Stimulated activated naive CD8-positive, alpha-beta T cell treated with anti-CD3 and anti-CD28 coated beads, Interleukin-15, amount 100 ng/mL, for 72 hours (primary cell): ENCODE results near the gene FAM47C.
"Not testable (repeated sequence)": the region's sequence is repeated elsewhere in the genome, so short reads cannot be mapped to it uniquely, and the experiment has no call there.

Source experiments
- ATAC-seq: fragments of 150-1000 bp; cut with Tn5 transposase; 2 replicates; pipeline ENCODE4 v1.10.0; 2021; ENCODE audit warnings: mild to moderate bottlenecking, moderate library complexity
- DNase-seq, 2 donors: peaks; one replicate each; pipeline ENCODE4 v3.0.0; 2021 to 2022
- H3K27ac Mint-ChIP-seq, 2 donors: one replicate each; pipeline ENCODE4 v1.8.0; 2022; ENCODE audit warnings: mild to moderate bottlenecking in 2 of 2, mixed read lengths in 2 of 2, moderate library complexity in 2 of 2
- H3K27me3 Mint-ChIP-seq: one replicate; pipeline ENCODE4 v1.8.0; 2022; ENCODE audit warnings: mixed read lengths
- H3K4me1 Mint-ChIP-seq: one replicate; pipeline ENCODE4 v1.8.0; 2022; ENCODE audit warnings: mild to moderate bottlenecking, mixed read lengths
- H3K4me3 Mint-ChIP-seq, 2 donors: one replicate each; pipeline ENCODE4 v1.8.0; 2022; ENCODE audit warnings: mild to moderate bottlenecking in 2 of 2, mixed read lengths in 2 of 2, moderate library complexity in 1 of 2
- H3K9me3 Mint-ChIP-seq, 2 donors: one replicate each; pipeline ENCODE4 v1.8.0; 2022; ENCODE audit warnings: mixed read lengths in 2 of 2

FAM47C gene

GRCh38 chrX:37008182-37008581, at the start of gene FAM47C:
TSS of gene FAM47C (plus strand) at chrX:37008366. CDS start at chrX:37008411, 45 bp downstream.
- H3K4me1 Mint-ChIP-seq, H3K9me3 Mint-ChIP-seq, ATAC-seq, H3K27me3 Mint-ChIP-seq, H3K4me3 Mint-ChIP-seq, DNase-seq, H3K27ac Mint-ChIP-seq: not testable (repeated sequence)

GRCh38 chrX:36961590-36961989, 46.6 kb upstream of the FAM47C start:
- ATAC-seq (no peak), DNase-seq (no peak)
- no peaks in the 10 kb centered on the region for H3K4me1 Mint-ChIP-seq
- peaks cover 18% of the 10 kb centered on the region for H3K27me3 Mint-ChIP-seq
- H3K9me3 Mint-ChIP-seq = no peaks in the 10 kb centered on the region
- peak overlapping the region in 1 of 2 donors; percentile 60 for H3K27ac Mint-ChIP-seq
- no peak overlapping the region for H3K4me3 Mint-ChIP-seq

- ATAC-seq (no peak), DNase-seq (no peak)
- Mint-ChIP-seq H3K27ac (no peak overlapping the region), H3K4me1 (no peaks in the 10 kb centered on the region), H3K4me3 (no peak overlapping the region), H3K9me3 (no peaks in the 10 kb centered on the region), H3K27me3 (peaks cover 8% of the 10 kb centered on the region)
These were observed 44.9 kb upstream of the FAM47C start for GRCh38 chrX:36963069-36963808.

- H3K4me1 Mint-ChIP-seq = no peaks in the 10 kb centered on the region
- DNase-seq = no peak
- no peak overlapping the region for H3K27ac Mint-ChIP-seq
- no peak for ATAC-seq
- H3K27me3 Mint-ChIP-seq = peaks cover 2% of the 10 kb centered on the region
- no peaks in the 10 kb centered on the region for H3K9me3 Mint-ChIP-seq
- H3K4me3 Mint-ChIP-seq = no peak overlapping the region
These were observed 44.3 kb upstream of the FAM47C start for GRCh38 chrX:36963852-36964251.

- ATAC-seq (no peak), DNase-seq (no peak)
- H3K4me3 Mint-ChIP-seq = no peak overlapping the region
- H3K4me1 Mint-ChIP-seq = no peaks in the 10 kb centered on the region
- H3K27ac Mint-ChIP-seq = no peak overlapping the region
- H3K9me3 Mint-ChIP-seq = no peaks in the 10 kb centered on the region
- H3K27me3 Mint-ChIP-seq = no peaks in the 10 kb centered on the region
These were observed 34.6 kb upstream of the FAM47C start for GRCh38 chrX:36973575-36973974.

GRCh38 chrX:36974911-36975310, 33.3 kb upstream of the FAM47C start:
- no peak overlapping the region for H3K4me3 Mint-ChIP-seq
- H3K27me3 Mint-ChIP-seq = no peaks in the 10 kb centered on the region
- no peak for ATAC-seq
- no peaks in the 10 kb centered on the region for H3K4me1 Mint-ChIP-seq
- DNase-seq = no peak
- H3K27ac Mint-ChIP-seq = no peak overlapping the region
- H3K9me3 Mint-ChIP-seq = no peaks in the 10 kb centered on the region

GRCh38 chrX:36978886-36979285, 29.3 kb upstream of the FAM47C start:
- DNase-seq (no peak), ATAC-seq (no peak)
- no peaks in the 10 kb centered on the region for H3K4me1 Mint-ChIP-seq
- H3K4me3 Mint-ChIP-seq = no peak overlapping the region
- no peaks in the 10 kb centered on the region for H3K27me3 Mint-ChIP-seq
- no peak overlapping the region for H3K27ac Mint-ChIP-seq
- no peaks in the 10 kb centered on the region for H3K9me3 Mint-ChIP-seq

GRCh38 chrX:36983831-36984230, 24.3 kb upstream of the FAM47C start:
- H3K27ac Mint-ChIP-seq = no peak overlapping the region
- peaks cover 0 to 6% of the 10 kb centered on the region in 2 donors for H3K9me3 Mint-ChIP-seq
- no peak overlapping the region for H3K4me3 Mint-ChIP-seq
- H3K4me1 Mint-ChIP-seq = no peaks in the 10 kb centered on the region
- ATAC-seq (no peak), DNase-seq (no peak)
- H3K27me3 Mint-ChIP-seq = peaks cover 9% of the 10 kb centered on the region

- H3K4me1 Mint-ChIP-seq, H3K27ac Mint-ChIP-seq, H3K27me3 Mint-ChIP-seq, H3K9me3 Mint-ChIP-seq, ATAC-seq, DNase-seq: not testable (repeated sequence)
- H3K4me3 Mint-ChIP-seq = peak overlapping the region in 1 of 2 donors; percentile 11
These were observed 22.6 kb upstream of the FAM47C start for GRCh38 chrX:36985416-36986209.

GRCh38 chrX:36986231-36986630, 21.9 kb upstream of the FAM47C start:
- H3K27ac Mint-ChIP-seq = no peak overlapping the region
- no peak overlapping the region for H3K4me3 Mint-ChIP-seq
- DNase-seq = no peak
- no peaks in the 10 kb centered on the region for H3K4me1 Mint-ChIP-seq
- no peak for ATAC-seq
- peaks cover 0 to 6% of the 10 kb centered on the region in 2 donors for H3K9me3 Mint-ChIP-seq
- peaks cover 9% of the 10 kb centered on the region for H3K27me3 Mint-ChIP-seq

- H3K27me3 Mint-ChIP-seq, H3K4me3 Mint-ChIP-seq, H3K27ac Mint-ChIP-seq, H3K9me3 Mint-ChIP-seq, H3K4me1 Mint-ChIP-seq, DNase-seq, ATAC-seq: not testable (repeated sequence)
These were observed 21.0 kb upstream of the FAM47C start for GRCh38 chrX:36987212-36987611.

- H3K4me1 Mint-ChIP-seq = no peaks in the 10 kb centered on the region
- H3K9me3 Mint-ChIP-seq = no peaks in the 10 kb centered on the region
- H3K27ac Mint-ChIP-seq = no peak overlapping the region
- ATAC-seq = no peak
- no peak overlapping the region for H3K4me3 Mint-ChIP-seq
- no peak for DNase-seq
- H3K27me3 Mint-ChIP-seq = no peaks in the 10 kb centered on the region
These were observed 8.0 kb upstream of the FAM47C start for GRCh38 chrX:37000140-37000539.

GRCh38 chrX:37010496-37010895, 2.3 kb downstream of the FAM47C start:
- H3K4me3 Mint-ChIP-seq = no peak overlapping the region
- H3K9me3 Mint-ChIP-seq = no peaks in the 10 kb centered on the region
- no peaks in the 10 kb centered on the region for H3K27me3 Mint-ChIP-seq
- no peak for ATAC-seq
- no peak overlapping the region for H3K27ac Mint-ChIP-seq
- DNase-seq = no peak
- H3K4me1 Mint-ChIP-seq = no peaks in the 10 kb centered on the region

GRCh38 chrX:37034260-37034659, 26.1 kb downstream of the FAM47C start:
- not testable (repeated sequence) for H3K4me1 Mint-ChIP-seq, H3K4me3 Mint-ChIP-seq, H3K27ac Mint-ChIP-seq, H3K9me3 Mint-ChIP-seq, ATAC-seq, DNase-seq, H3K27me3 Mint-ChIP-seq

- H3K27ac Mint-ChIP-seq, ATAC-seq, H3K4me3 Mint-ChIP-seq, H3K4me1 Mint-ChIP-seq, H3K27me3 Mint-ChIP-seq, DNase-seq, H3K9me3 Mint-ChIP-seq: not testable (repeated sequence)
These were observed 28.6 kb downstream of the FAM47C start for GRCh38 chrX:37036674-37037220.

GRCh38 chrX:37038814-37039213, 30.6 kb downstream of the FAM47C start:
- not testable (repeated sequence) for ATAC-seq, H3K4me3 Mint-ChIP-seq, DNase-seq, H3K27ac Mint-ChIP-seq, H3K4me1 Mint-ChIP-seq, H3K9me3 Mint-ChIP-seq, H3K27me3 Mint-ChIP-seq
